Activated CD8-positive, alpha-beta memory T cell treated with anti-CD3 and anti-CD28 coated beads, Interleukin-2, amount 50 U/mL, for 24 hours (primary cell): Measurements from ENCODE around the gene NPHS2.

Source experiments
- DNase-seq: peaks from one replicate; pipeline ENCODE4 v3.0.0-alpha.2; 2020; ENCODE audit errors: extremely low read depth

Gene NPHS2

GRCh38 chr1:179575497-179576314 lies at the start of gene NPHS2:
Gene NPHS2 (minus strand): TSS chr1:179575948. CDS start chr1:179575864, 84 bp downstream.
- DNase-seq, result no peak

- no peak for DNase-seq
These were observed 36.6 kb upstream of the NPHS2 start for GRCh38 chr1:179612361-179612760.

- no peak for DNase-seq
These were observed 25.3 kb upstream of the NPHS2 start for GRCh38 chr1:179601093-179601492.

DNA sequence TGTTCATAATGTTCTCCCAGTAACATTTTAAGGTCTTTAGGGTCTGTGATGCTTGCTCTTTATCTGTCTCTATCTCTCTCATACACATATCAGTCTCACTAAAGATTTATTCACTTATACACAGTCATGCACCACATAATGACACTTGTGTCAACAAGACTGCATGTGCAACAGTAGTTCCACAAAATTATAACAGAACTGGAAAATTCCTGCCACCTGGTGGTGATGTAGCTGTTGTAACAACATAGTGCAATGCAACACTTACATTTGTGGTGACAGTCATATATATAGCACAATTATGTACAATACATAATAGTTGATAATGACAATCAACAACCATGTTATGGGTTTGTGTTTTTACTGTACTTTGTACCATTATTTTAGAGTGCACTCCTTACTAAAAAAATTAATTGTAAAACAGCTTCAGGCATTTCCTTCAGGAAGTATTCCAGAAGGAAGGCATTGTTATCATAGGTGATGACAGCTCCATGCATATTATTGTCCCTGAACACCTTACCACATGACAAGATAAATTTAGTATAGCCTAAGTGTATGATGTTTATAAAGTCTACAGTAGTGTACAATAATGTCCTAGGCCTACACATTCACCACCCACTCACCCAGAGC lies 24.0 kb upstream of the NPHS2 start:
- no peak for DNase-seq

GRCh38 chr1:179598631-179599030 lies 22.9 kb upstream of the NPHS2 start:
- DNase-seq, result no peak

- DNase-seq, result no peak
These were observed 16.1 kb upstream of the NPHS2 start, which contains the start of gene TDRD5 for GRCh38 chr1:179591592-179592580. Gene TDRD5 (plus strand): TSS chr1:179591832. CDS start chr1:179592616, 784 bp downstream.

- no peak for DNase-seq
These were observed 15.5 kb upstream of the NPHS2 start for GRCh38 chr1:179591253-179591591.

GRCh38 chr1:179590671-179591070 lies 14.9 kb upstream of the NPHS2 start:
- DNase-seq, result no peak

GRCh38 chr1:179589509-179589908 lies 13.8 kb upstream of the NPHS2 start:
- no peak for DNase-seq

GRCh38 chr1:179588425-179589024 lies 12.8 kb upstream of the NPHS2 start:
- no peak for DNase-seq

GRCh38 chr1:179587336-179587735 lies 11.6 kb upstream of the NPHS2 start:
- DNase-seq, result no peak

DNA sequence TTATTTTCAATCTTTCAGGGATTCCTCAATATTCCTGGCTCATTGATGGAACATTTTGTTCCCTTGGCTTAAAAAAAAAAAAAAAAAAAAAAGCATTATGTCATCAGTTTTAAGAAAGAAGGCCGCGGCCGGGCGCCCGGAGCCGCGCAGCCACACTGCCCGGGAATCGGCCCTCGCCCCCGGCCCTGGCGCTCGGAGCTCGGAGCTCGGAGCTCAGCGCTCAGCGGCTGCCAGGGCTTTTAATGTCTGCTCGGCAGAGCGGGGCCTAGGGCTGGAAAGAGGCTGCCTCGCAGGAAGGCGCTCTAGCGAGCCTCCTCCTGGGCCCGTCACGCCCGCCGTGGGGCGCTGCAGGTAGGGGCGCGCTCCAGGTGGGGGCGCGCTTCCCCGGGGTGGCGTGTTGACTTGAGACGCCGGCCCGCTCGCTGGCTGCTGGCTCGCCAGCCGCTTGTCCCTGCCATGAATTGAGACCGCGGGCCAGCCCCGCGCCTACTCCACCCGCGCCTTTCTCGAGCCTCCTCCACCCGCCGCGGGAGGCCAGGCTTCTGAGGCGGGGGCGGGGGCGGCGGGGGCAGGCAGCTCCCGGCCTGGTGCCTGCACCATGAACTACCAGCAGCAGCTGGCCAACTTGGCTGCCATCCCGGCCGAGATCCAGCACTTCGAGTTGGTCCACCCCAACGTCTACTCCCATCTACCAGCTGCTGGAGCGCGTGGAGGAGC lies 10.5 kb upstream of the NPHS2 start:
- no peak for DNase-seq

DNA sequence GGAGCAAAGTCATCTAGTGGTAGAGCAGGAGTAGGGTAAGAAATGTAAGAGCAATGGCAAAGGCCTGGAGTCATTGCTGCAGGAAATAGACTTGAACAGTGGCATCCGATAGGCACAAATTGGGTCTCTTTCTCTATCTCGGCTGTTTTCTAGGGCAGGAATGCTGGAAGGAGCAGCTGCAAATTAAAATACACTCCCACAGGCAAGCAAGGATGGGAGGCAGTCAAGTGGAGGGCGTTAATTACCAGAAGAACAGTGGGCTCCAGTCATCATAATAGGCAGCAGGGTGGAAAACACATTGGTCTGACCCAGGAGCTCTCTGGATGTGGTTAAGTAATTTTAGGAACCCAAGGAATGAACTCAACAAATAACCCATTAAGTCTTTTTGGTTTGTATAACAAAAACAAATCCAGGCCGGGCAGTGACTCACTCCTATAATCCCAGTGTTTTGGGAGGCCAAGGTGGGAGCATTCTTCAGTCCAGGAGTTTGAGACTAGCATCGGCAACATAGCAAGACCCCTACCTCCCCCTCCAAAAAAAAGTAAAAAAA lies 8.1 kb upstream of the NPHS2 start:
- DNase-seq, result no peak

DNA sequence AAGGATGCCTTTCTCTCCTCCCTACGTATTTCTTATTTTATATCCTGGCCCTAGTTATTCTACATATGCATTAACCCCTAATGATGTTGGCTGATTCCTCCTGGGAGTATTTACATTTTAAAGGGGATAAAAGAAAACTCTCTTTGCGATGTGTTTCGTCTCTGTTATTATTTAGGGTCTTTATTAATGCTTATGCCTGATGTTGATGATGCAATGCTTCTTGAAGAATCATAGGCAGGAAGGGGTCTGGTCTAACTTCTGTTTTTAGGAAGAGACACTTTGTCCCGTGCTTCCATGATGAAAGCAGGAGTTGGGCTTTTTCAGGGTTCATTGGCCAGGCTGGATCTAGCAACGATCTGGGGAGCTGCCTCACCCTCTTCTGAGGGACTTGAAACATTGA lies 761 bp upstream of the NPHS2 start:
- DNase-seq, result no peak

- DNase-seq, result no peak
These were observed 17.7 kb downstream of the NPHS2 start for GRCh38 chr1:179558078-179558477.

- DNase-seq, result no peak
These were observed 21.3 kb downstream of the NPHS2 start for GRCh38 chr1:179554427-179554826.

DNA sequence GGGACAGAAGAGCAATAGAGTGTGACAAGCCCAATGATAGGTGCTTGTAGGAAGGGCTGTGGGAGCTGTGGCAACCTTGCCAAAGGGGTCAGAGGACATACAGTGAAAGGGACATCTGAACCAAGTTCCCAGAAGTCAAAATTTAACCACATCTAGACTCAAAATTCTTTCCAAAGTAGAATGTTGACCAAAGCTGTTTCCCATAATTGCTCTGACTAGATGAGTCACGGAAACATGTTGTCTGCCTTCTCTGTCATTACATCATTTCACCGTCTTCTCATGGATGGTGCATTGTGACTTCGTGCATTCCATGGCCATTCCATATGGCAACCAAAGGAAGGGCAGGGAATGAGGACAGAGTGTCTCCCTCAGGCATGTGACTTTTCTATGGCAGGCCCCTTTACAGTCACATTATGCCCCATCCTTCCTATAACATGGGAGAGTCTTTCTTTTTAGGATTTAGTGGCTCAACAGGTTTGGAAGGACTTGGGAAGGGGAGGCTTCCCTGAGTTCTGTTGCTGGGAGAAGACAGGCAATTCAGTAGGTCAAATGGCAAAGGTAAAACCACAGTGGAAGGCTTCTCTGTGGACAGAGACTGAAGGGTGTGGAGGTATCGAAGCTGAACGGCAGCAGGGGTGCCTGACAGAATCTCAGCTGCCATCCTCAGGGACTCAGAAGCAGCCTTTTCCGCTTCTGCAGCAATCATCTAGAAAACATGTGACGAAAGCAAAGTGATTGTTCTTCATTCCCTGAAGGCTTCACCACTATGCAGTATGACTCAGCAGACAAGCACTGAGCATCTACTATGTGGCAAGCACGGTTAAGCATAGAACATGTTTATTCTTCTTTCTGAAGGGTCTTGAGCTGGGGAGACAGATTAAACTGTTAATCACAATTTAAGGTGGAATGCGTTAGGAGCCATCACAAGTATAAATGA lies 24.7 kb downstream of the NPHS2 start:
- no peak for DNase-seq

DNA sequence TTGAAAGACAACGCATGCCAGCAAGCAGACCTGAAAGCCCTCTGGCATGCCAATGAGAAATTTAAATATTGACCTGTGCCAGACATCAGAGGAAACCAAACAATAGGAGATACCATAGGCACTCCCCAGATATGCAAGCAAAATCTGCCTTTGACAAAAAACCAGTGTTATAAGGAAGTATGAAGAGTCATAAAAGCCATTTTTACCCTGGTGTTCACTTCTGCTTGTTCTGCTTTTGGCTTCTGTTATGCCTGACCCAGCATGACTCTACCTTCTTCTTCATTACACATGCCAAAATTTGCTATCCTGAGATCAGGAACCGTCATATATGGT lies 26.4 kb downstream of the NPHS2 start:
- DNase-seq, result no peak

DNA sequence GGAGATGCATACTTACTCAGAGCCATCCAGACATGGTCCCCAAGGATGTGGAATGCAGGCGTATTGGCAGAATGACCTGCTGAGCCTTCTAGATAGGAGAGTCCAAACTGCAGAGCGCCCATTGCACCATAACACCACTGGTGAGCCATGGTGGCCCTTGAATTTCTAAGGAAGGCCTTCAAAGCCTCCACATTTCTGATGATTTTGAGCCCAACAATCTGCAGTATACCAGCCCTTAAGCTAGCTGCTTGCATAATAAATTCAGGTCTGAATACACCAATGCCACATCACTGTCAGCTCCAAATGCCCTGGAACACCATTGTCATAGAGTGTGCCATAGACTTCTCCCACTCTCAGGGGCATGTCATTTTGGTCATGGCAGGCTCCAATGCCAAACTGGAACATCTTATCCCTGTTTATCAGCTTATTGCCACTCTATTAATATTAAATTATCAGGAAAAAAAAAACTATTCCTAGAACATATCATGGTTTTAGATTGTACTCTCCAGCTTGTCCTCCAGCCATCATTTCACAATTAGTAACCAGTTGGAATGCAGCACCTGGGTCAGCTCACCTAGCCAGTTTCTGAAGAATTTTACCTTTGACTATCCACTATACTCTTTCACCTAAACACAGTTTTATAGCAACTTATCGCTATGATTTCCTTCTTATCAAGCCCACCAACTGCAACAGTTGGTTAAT lies 26.9 kb downstream of the NPHS2 start:
- no peak for DNase-seq
